GM10248 (cell line): Measurements from ENCODE around the gene ERC2.

Experiments used
- CTCF ChIA-PET: fragments of 300-600 bp; sonication (Branson Sonifier 250); formaldehyde crosslinking; extraction: SDS; loops from one replicate; lab custom pipeline; 2021; ENCODE audit warnings: antibody characterized with exemption; lab: Yijun Ruan, JAX
- POLR2A ChIA-PET: fragments of 350-650 bp; sonication (Branson Sonifier 250); formaldehyde crosslinking; extraction: SDS; loops from one replicate; lab custom pipeline; 2020; ENCODE audit warnings: antibody characterized with exemption; lab: Yijun Ruan, JAX
- DNase-seq: peaks from one replicate; pipeline ENCODE4 v3.0.0; 2012; ENCODE audit errors: extremely low spot score
- TF ChIP-seq, protein P1 (sequence below): IDR thresholded peaks from 2 replicates; pipeline ENCODE4 v1.5.1; 2012; ENCODE audit warnings: mild to moderate bottlenecking, low read depth; ENCODE audit errors: extremely low read depth, missing control alignments, control extremely low read depth

Gene ERC2

GRCh38 chr3:56131974-56132590 lies 336.2 kb downstream of the ERC2 start:
- DNase-seq: no peak
- CTCF ChIA-PET: no interaction called here
- TF ChIP-seq, protein P1, sequence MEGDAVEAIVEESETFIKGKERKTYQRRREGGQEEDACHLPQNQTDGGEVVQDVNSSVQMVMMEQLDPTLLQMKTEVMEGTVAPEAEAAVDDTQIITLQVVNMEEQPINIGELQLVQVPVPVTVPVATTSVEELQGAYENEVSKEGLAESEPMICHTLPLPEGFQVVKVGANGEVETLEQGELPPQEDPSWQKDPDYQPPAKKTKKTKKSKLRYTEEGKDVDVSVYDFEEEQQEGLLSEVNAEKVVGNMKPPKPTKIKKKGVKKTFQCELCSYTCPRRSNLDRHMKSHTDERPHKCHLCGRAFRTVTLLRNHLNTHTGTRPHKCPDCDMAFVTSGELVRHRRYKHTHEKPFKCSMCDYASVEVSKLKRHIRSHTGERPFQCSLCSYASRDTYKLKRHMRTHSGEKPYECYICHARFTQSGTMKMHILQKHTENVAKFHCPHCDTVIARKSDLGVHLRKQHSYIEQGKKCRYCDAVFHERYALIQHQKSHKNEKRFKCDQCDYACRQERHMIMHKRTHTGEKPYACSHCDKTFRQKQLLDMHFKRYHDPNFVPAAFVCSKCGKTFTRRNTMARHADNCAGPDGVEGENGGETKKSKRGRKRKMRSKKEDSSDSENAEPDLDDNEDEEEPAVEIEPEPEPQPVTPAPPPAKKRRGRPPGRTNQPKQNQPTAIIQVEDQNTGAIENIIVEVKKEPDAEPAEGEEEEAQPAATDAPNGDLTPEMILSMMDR: no peak
- POLR2A ChIA-PET: no interaction called here

DNA sequence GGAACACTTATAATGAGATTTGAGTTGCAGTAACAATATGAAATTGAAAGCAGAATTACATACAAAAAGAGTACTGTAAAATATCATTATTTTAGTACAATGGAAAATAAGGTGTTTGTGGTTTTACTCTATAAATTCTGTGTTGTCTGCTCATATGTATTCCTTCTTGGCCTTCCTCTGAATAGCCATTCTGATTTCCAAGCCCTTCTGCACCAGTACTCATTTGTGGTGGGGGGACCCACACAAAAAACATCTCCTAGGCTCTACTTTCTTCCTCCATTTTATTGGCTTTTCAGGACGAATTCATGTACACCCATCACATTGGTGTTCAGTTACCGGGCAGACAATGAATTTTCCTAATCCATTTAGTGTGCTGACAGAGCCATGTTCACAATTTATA lies 338.2 kb downstream of the ERC2 start:
- TF ChIP-seq, protein P1: no peak
- ChIA-PET CTCF (no interaction called here), POLR2A (no interaction called here)
- DNase-seq: no peak

GRCh38 chr3:56126632-56127031 lies 341.6 kb downstream of the ERC2 start:
- DNase-seq: no peak
- CTCF ChIA-PET: interaction anchor here (0.8 kb wide), 1 partner anchor 8 kb away, joined by 3 read pairs; no protein-coding TSS in a partner anchor
- POLR2A ChIA-PET: no interaction called here
- TF ChIP-seq, protein P1: no peak

DNA sequence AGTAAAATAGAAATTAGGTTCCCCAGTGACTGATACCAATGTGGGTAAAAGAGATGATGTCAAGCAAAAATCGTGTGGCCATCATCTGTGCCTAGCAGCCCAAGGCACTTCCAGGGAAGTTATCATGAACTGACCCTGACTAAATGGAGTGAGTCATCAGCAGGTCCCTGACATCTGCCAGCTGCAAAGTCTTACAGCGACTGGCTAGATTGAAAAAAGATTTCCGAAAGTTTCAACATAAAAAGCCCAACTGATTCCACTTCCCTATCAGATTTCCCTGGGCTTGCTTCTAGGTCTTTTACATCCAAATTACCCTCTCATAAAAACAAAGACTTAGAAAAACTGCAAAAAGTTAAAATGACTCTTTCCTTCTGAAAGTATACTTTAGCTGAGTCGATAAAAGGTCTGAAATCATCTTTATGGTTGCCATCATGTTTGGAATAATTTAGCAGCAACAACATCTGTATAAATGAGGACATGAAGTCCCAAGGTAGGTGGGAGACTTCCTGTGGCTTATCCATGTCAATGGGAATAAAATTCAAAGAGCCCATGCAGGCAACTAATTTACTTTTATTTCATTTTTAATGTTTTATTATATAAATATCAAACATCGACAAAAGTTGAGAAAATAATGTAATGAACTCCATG lies 342.8 kb downstream of the ERC2 start:
- POLR2A ChIA-PET: no interaction called here
- DNase-seq: no peak

GRCh38 chr3:56124546-56124945 lies 343.7 kb downstream of the ERC2 start:
- POLR2A ChIA-PET: no interaction called here
- DNase-seq: no peak
- CTCF ChIA-PET: interaction anchor here (1.2 to 1.6 kb wide), 2 partner anchors 9 to 14 kb away, joined by 3 read pairs; no protein-coding TSS in a partner anchor
- TF ChIP-seq, protein P1: no peak

More for the DNA sequence above, 342.8 kb downstream of the ERC2 start:
- TF ChIP-seq, protein P1: no peak
- CTCF ChIA-PET: interaction anchor here (1.2 to 1.6 kb wide), 2 partner anchors 8 to 13 kb away, joined by 3 read pairs; no protein-coding TSS in a partner anchor

- ChIA-PET CTCF (no interaction called here), POLR2A (no interaction called here)
- TF ChIP-seq, protein P1: no peak
- DNase-seq: no peak
Measured at GRCh38 chr3:56123487-56123886, 344.8 kb downstream of the ERC2 start.
